A549 treated with RU486 at 1 μM for 4 hours (cell line): ENCODE measurements around the gene KRTAP1-1. TPM values are rescaled to one million over a fixed set of nuclear protein-coding genes. Genes with fewer than 3 reads are reported as not detected.

Source experiments
- total RNA-seq: library from RNA; stranded (reverse); fragments of 200-300 nt; extraction: Qiagen RNA extraction; gene quantifications from 5 replicates; pipeline ENCODE4 v1.2.3, GENCODE V29; 2022; ENCODE audit warnings: low read depth

The KRTAP1-1 gene
- not detected in 5 replicates for total RNA-seq

GRCh38 chr17:41040783-41041571, at the start of gene KRTAP1-1:
Gene KRTAP1-1, minus strand, starts transcription at chr17:41041450. Its CDS starts 53 bp downstream, at chr17:41041397.

DNA sequence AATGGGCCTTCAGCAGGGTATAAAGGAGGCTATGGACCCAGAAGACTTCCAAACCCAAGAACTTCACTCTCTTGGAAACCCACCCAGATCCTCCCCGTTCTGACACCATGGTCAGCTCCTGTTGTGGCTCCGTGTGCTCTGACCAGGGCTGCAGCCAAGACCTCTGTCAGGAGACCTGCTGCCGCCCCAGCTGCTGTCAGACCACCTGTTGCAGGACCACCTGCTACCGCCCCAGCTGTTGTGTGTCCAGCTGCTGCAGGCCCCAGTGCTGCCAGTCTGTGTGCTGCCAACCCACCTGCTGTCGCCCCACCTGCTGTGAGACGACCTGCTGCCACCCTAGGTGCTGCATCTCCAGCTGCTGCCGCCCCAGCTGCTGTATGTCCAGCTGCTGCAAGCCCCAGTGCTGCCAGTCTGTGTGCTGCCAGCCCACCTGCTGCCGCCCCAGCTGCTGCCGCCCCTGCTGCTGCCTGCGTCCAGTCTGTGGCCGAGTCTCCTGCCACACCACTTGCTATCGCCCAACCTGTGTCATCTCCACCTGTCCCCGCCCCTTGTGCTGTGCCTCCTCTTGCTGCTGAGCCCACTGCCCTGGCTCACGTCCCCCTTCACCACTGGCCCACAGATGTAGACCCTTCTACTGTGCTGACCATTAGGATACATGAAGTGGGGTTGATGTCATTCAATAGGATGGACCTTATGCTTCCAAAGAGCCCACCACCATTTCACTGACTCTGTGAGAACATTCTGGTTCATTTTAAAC, 43.0 kb upstream of the KRTAP1-1 start, which contains the start of gene KRTAP4-7:
Gene KRTAP4-7 (plus strand): TSS at position 51 of the 757 bp plus-strand sequence. CDS start 57 bp downstream, at position 108.

GRCh38 chr17:41065829-41066624, 24.8 kb upstream of the KRTAP1-1 start, which contains the start of gene KRTAP2-4:
Gene KRTAP2-4, minus strand, starts transcription at chr17:41065879. Its CDS starts 34 bp downstream, at chr17:41065845.

GRCh38 chr17:41060052-41060604, 18.9 kb upstream of the KRTAP1-1 start, which contains the start of gene KRTAP2-3:
Gene KRTAP2-3, minus strand, starts transcription at chr17:41060114. Its CDS starts 64 bp downstream, at chr17:41060050.

GRCh38 chr17:41055130-41055529, 13.9 kb upstream of the KRTAP1-1 start, which contains the start of gene KRTAP2-2:
Gene KRTAP2-2, minus strand, starts transcription at chr17:41055230. Its CDS starts 19 bp downstream, at chr17:41055211.

DNA sequence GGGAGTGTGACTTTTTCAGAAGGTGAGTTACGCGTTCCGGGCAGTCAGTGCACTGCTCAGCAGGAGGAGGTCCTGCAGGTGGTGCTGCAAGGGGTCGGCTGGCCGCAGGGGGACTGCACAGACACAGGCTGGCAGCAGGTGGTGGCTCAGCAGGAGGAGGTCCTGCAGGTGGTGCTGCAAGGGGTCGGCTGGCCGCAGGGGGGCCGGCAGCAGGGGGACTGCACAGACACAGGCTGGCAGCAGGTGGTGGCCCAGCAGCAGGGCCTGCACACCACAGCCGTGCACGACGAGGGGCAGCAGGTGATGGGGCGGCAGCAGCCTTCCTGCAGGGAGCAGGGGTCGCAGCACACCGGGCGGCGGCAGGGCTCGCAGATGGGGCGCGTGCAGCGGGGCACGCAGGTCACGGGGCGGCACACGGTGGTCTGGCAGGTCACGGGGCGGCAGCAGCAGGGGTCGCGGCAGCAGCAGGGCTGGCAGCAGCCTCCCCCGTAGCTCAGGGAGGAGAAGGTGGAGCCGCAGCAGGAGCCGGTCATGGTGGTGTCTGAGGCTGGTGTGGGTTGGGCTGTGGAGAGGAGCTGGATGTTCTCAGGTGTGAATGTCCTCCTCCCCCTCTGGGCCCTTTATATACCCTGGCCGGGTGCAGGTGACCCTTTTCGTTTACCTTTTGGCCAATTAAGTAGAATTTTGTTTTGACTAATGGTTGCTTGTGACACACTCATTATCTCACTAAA, 5.7 kb upstream of the KRTAP1-1 start, which contains the start of gene KRTAP2-1:
Gene KRTAP2-1 (minus strand): TSS at position 582 of the 731 bp plus-strand sequence. CDS start 49 bp downstream, at position 533.

GRCh38 chr17:41034346-41034935, 6.8 kb downstream of the KRTAP1-1 start, which contains the start of gene KRTAP1-3:
Gene KRTAP1-3, minus strand, starts transcription at chr17:41034874. Its CDS starts 53 bp downstream, at chr17:41034821.

GRCh38 chr17:41029633-41030245, 11.5 kb downstream of the KRTAP1-1 start, which contains the start of gene KRTAP1-4:
Gene KRTAP1-4, minus strand, starts transcription at chr17:41030195. Its CDS starts 117 bp downstream, at chr17:41030078.

GRCh38 chr17:41026715-41027471, 14.4 kb downstream of the KRTAP1-1 start, which contains the start of gene KRTAP1-5:
Gene KRTAP1-5, minus strand, starts transcription at chr17:41027208. Its CDS starts 53 bp downstream, at chr17:41027155.

GRCh38 chr17:41008811-41009210, 32.4 kb downstream of the KRTAP1-1 start, which contains the start of gene KRTAP3-1:
Gene KRTAP3-1, minus strand, starts transcription at chr17:41009128. Its CDS starts 54 bp downstream, at chr17:41009074.

GRCh38 chr17:40999563-40999962, 41.7 kb downstream of the KRTAP1-1 start, which contains the start of gene KRTAP3-2:
Gene KRTAP3-2, minus strand, starts transcription at chr17:40999906. Its CDS starts 53 bp downstream, at chr17:40999853.

DNA sequence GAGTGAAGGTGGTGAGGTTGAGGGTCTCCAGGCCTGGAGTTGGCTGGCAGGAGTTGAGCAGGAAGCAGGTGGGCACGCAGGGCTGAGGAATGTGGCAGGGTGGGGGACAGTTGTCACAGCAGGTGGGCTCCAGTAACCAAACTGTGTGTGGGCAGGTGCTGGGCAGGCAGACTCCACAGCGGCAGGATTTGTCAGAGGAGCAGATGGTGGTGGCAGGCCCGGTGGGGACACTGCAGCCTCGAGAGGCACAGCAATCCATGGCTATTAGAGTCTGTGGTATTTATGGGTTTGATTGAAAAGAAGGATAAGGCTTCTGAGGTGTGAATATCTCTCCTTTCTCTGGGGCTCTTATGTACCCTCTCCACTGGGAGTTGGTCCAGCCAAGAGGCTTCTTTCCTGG, 47.4 kb downstream of the KRTAP1-1 start, which contains the start of gene KRTAP3-3:
Gene KRTAP3-3 (minus strand): TSS at position 326 of the 400 bp plus-strand sequence. CDS start 67 bp downstream, at position 259.

Other genes starting within 250 kb of the KRTAP1-1 start
- not detected in 5 replicates for gene KRT28, start 241.5 kb downstream of the KRTAP1-1 start, total RNA-seq
- 89.0 to 122 TPM (median 115 TPM) in 5 replicates for gene KRT10, start 218.8 kb downstream of the KRTAP1-1 start, total RNA-seq
- not detected in 5 replicates for gene KRT12, start 174.2 kb downstream of the KRTAP1-1 start, total RNA-seq
- 0.17 to 0.43 TPM (median 0.28 TPM) in 5 replicates for gene KRT20, start 156.2 kb downstream of the KRTAP1-1 start, total RNA-seq
- 0.06 to 0.30 TPM (median 0.08 TPM) in 3 of 5 replicates, not detected in the others for gene KRT23, start 103.8 kb downstream of the KRTAP1-1 start, total RNA-seq
- not detected in 5 replicates for gene KRT39, start 74.5 kb downstream of the KRTAP1-1 start, total RNA-seq
- gene KRT40, start 57.1 kb downstream of the KRTAP1-1 start, total RNA-seq, result not detected in 5 replicates
- gene KRTAP3-3, start 47.3 kb downstream of the KRTAP1-1 start, total RNA-seq, result not detected in 5 replicates
- gene KRTAP3-2, start 41.5 kb downstream of the KRTAP1-1 start, total RNA-seq, result 0.36 to 0.50 TPM (median 0.42 TPM) in 3 of 5 replicates, not detected in the others
- gene KRTAP3-1, start 32.3 kb downstream of the KRTAP1-1 start, total RNA-seq, result not detected in 5 replicates
- gene KRTAP1-5, start 14.2 kb downstream of the KRTAP1-1 start, total RNA-seq, result not detected in 5 replicates
- not detected in 5 replicates for gene KRTAP1-4, start 11.3 kb downstream of the KRTAP1-1 start, total RNA-seq
- gene KRTAP1-3, start 6.6 kb downstream of the KRTAP1-1 start, total RNA-seq, result not detected in 5 replicates
- gene KRTAP2-1, start 5.9 kb upstream of the KRTAP1-1 start, total RNA-seq, result not detected in 5 replicates
- gene KRTAP2-2, start 13.8 kb upstream of the KRTAP1-1 start, total RNA-seq, result not detected in 5 replicates
- gene KRTAP2-3, start 18.7 kb upstream of the KRTAP1-1 start, total RNA-seq, result not detected in 5 replicates
- not detected in 5 replicates for gene KRTAP2-4, start 24.4 kb upstream of the KRTAP1-1 start, total RNA-seq
- gene KRTAP4-7, start 42.7 kb upstream of the KRTAP1-1 start, total RNA-seq, result not detected in 5 replicates
- 0.08 TPM in 1 of 5 replicates, not detected in the others for gene KRTAP4-8, start 56.7 kb upstream of the KRTAP1-1 start, total RNA-seq
- not detected in 5 replicates for gene KRTAP4-16, start 60.8 kb upstream of the KRTAP1-1 start, total RNA-seq
- not detected in 5 replicates for gene KRTAP4-9, start 63.9 kb upstream of the KRTAP1-1 start, total RNA-seq
- not detected in 5 replicates for gene KRTAP4-11, start 76.9 kb upstream of the KRTAP1-1 start, total RNA-seq
- not detected in 5 replicates for gene KRTAP4-12, start 82.7 kb upstream of the KRTAP1-1 start, total RNA-seq
- gene KRTAP4-6, start 99.1 kb upstream of the KRTAP1-1 start, total RNA-seq, result not detected in 5 replicates
- gene KRTAP4-5, start 108.4 kb upstream of the KRTAP1-1 start, total RNA-seq, result not detected in 5 replicates
- not detected in 5 replicates for gene KRTAP4-4, start 119.3 kb upstream of the KRTAP1-1 start, total RNA-seq
- gene KRTAP4-3, start 126.8 kb upstream of the KRTAP1-1 start, total RNA-seq, result not detected in 5 replicates
- gene KRTAP4-2, start 136.8 kb upstream of the KRTAP1-1 start, total RNA-seq, result not detected in 5 replicates
- 0.17 to 0.25 TPM (median 0.24 TPM) in 4 of 5 replicates, not detected in the other for gene KRTAP4-1, start 143.5 kb upstream of the KRTAP1-1 start, total RNA-seq
- gene KRTAP9-1, start 148.4 kb upstream of the KRTAP1-1 start, total RNA-seq, result not detected in 5 replicates
- gene KRTAP9-2, start 185.2 kb upstream of the KRTAP1-1 start, total RNA-seq, result not detected in 5 replicates
- not detected in 5 replicates for gene KRTAP9-3, start 191.0 kb upstream of the KRTAP1-1 start, total RNA-seq
- gene KRTAP9-8, start 196.5 kb upstream of the KRTAP1-1 start, total RNA-seq, result not detected in 5 replicates
- not detected in 5 replicates for gene KRTAP9-4, start 208.2 kb upstream of the KRTAP1-1 start, total RNA-seq
- gene KRTAP9-9, start 213.9 kb upstream of the KRTAP1-1 start, total RNA-seq, result not detected in 5 replicates
- gene KRTAP9-6, start 223.9 kb upstream of the KRTAP1-1 start, total RNA-seq, result not detected in 5 replicates
- gene KRTAP9-7, start 234.2 kb upstream of the KRTAP1-1 start, total RNA-seq, result not detected in 5 replicates